ENCODE measurements around the gene L2HGDH.

Gene L2HGDH

GRCh38 chr14:50347521-50347920 lies 35.5 kb upstream of the L2HGDH start:
- no peak overlapping the region for H3K4me2 ChIP-seq
- H3K27ac ChIP-seq = no peak overlapping the region
- no peaks in the 10 kb centered on the region for H3K79me2 ChIP-seq (ENCODE audit: insufficient read depth, low read depth)
- no peaks in the 10 kb centered on the region for H3K36me3 ChIP-seq (ENCODE audit: insufficient read depth)
- H4K20me1 ChIP-seq (ENCODE audit: insufficient read depth) = no peaks in the 10 kb centered on the region
- no peaks in the 10 kb centered on the region for H3K27me3 ChIP-seq (ENCODE audit: insufficient read depth, low read depth)
- TF ChIP-seq CTCF (conservative IDR thresholded peaks at IDR 0.05; ENCODE audit: low read depth, low read length) = no peak
- H3K4me1 ChIP-seq (ENCODE audit: low read depth, poor library complexity, severe bottlenecking) = peaks cover 17% of the 10 kb centered on the region
- no peak overlapping the region for H3K9ac ChIP-seq
- no peak overlapping the region for H3K4me3 ChIP-seq (IDR thresholded peaks at IDR 0.05; ENCODE audit: insufficient read depth, low read depth, low read length)
- no peak overlapping the region for H2AFZ ChIP-seq (ENCODE audit: low read depth)

GRCh38 chr14:50345846-50346422 lies 33.9 kb upstream of the L2HGDH start:
- Histone ChIP-seq H2AFZ (ENCODE audit: low read depth) (no peak overlapping the region), H3K27me3 (ENCODE audit: insufficient read depth, low read depth) (no peaks in the 10 kb centered on the region), H3K4me2 (no peak overlapping the region), H3K27ac (no peak overlapping the region), H3K9ac (no peak overlapping the region), H3K79me2 (ENCODE audit: insufficient read depth, low read depth) (no peaks in the 10 kb centered on the region), H3K36me3 (ENCODE audit: insufficient read depth) (no peaks in the 10 kb centered on the region), H3K4me1 (ENCODE audit: low read depth, poor library complexity, severe bottlenecking) (peaks cover 24% of the 10 kb centered on the region), H4K20me1 (ENCODE audit: insufficient read depth) (no peaks in the 10 kb centered on the region), H3K4me3 (IDR thresholded peaks at IDR 0.05; ENCODE audit: insufficient read depth, low read depth, low read length) (no peak overlapping the region)
- no peak for TF ChIP-seq CTCF (conservative IDR thresholded peaks at IDR 0.05; ENCODE audit: low read depth, low read length)

GRCh38 chr14:50344876-50345563 lies 33.0 kb upstream of the L2HGDH start:
- Histone ChIP-seq H3K4me3 (IDR thresholded peaks at IDR 0.05; ENCODE audit: insufficient read depth, low read depth, low read length) (no peak overlapping the region), H4K20me1 (ENCODE audit: insufficient read depth) (no peaks in the 10 kb centered on the region), H3K4me1 (ENCODE audit: low read depth, poor library complexity, severe bottlenecking) (peaks cover 24% of the 10 kb centered on the region), H2AFZ (ENCODE audit: low read depth) (no peak overlapping the region), H3K27ac (no peak overlapping the region), H3K9ac (no peak overlapping the region), H3K4me2 (no peak overlapping the region), H3K79me2 (ENCODE audit: insufficient read depth, low read depth) (no peaks in the 10 kb centered on the region), H3K27me3 (ENCODE audit: insufficient read depth, low read depth) (no peaks in the 10 kb centered on the region), H3K36me3 (ENCODE audit: insufficient read depth) (no peaks in the 10 kb centered on the region)
- TF ChIP-seq CTCF (conservative IDR thresholded peaks at IDR 0.05; ENCODE audit: low read depth, low read length) = no peak

- Histone ChIP-seq H3K27me3 (ENCODE audit: insufficient read depth, low read depth) (no peaks in the 10 kb centered on the region), H3K79me2 (ENCODE audit: insufficient read depth, low read depth) (no peaks in the 10 kb centered on the region), H3K4me3 (IDR thresholded peaks at IDR 0.05; ENCODE audit: insufficient read depth, low read depth, low read length) (no peak overlapping the region), H3K27ac (no peak overlapping the region), H3K4me2 (no peak overlapping the region), H4K20me1 (ENCODE audit: insufficient read depth) (no peaks in the 10 kb centered on the region), H3K4me1 (ENCODE audit: low read depth, poor library complexity, severe bottlenecking) (peaks cover 24% of the 10 kb centered on the region), H2AFZ (ENCODE audit: low read depth) (no peak overlapping the region), H3K9ac (no peak overlapping the region), H3K36me3 (ENCODE audit: insufficient read depth) (no peaks in the 10 kb centered on the region)
- no peak for TF ChIP-seq CTCF (conservative IDR thresholded peaks at IDR 0.05; ENCODE audit: low read depth, low read length)
These were observed 32.2 kb upstream of the L2HGDH start for GRCh38 chr14:50344116-50344775.

Data from KMS-11 (cell line).